ENCODE results near the gene ARL2.
"Not testable (repeated sequence)": the region's sequence is repeated elsewhere in the genome, so short reads cannot be mapped to it uniquely, and the experiment has no call there.

ARL2 gene

DNA sequence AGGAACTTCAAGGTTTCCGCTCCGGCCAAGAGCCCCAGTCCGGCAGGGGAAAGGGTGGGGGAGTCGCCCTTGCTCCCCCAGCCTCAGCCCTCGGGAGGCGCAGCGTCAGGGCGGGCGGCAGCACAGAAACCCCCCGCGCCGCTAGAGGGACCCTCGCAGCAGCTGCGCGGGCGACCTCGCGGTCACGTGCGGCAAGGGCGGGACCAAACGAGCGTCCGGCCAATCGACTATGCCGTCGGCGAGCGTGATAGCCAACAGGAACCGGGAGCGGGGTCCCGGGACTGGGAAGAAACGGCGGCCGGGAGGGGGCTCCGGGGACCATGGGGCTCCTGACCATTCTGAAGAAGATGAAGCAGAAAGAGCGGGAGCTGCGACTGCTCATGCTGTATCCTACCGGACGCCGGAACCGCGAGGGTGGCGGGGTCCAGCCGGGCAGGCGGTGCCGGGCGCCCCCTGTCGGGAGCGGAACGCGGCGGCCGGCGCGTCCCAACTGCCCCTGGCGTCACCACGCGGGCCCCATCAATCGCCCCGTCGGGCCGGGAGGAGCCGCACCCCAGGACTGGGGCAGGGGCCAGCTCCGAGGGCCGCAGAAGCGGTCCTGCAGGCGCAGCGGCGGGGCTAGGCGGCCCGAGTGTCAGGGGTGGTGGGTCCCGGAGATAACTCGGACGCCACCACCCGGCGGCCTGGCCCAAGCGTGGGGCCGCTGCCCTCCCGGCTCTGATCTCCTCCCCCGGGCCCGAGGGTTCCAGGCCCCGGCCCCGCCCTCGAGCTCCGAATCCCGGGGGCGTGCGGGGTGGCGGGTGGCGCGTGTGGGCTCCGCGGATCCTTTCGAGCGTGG is at the start of gene ARL2:
ARL2 (plus strand) TSS at position 273 of the 838 bp plus-strand sequence; CDS start at position 321, 48 bp downstream.
- peak; percentile 93 for DNase-seq

DNA sequence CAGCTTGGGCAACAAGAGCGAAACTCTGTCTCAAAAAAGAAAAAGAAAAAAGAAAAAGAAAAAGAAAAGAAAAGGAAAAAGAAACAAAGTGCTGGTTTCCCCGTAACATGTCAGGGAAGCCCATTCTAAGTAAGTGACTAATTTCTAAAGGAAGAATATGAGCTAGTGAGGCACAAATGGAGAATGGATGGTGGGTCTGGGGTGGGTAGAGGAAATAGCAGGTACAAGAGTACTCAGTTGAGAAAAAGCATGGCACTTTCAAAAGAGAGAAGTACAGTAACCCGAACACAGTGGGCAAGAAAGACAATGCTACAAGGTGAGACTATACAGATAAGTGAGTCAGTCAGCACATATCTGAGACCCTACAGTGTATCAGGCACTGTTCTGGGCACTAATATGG is 46.6 kb upstream of the ARL2 start:
- no peak for DNase-seq

DNA sequence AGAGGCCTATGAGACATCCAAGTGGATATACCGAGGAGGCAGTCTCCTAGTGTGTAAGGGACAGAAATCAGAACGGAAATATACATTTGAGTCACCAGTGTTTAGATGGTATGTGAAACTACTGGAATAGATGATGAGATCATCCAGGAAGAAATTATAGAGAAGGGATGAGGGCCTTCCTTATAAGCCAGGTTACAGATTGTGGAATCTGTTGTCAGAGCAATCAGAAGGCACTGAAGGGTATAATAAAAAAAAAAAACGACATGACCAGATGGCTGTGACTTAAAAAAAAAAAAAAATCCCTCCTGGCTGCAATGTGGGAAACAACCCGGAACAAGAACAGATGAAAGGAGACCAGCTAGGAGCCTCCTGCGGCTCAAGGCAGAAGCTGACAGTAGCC is 44.8 kb upstream of the ARL2 start:
- no peak for DNase-seq

DNA sequence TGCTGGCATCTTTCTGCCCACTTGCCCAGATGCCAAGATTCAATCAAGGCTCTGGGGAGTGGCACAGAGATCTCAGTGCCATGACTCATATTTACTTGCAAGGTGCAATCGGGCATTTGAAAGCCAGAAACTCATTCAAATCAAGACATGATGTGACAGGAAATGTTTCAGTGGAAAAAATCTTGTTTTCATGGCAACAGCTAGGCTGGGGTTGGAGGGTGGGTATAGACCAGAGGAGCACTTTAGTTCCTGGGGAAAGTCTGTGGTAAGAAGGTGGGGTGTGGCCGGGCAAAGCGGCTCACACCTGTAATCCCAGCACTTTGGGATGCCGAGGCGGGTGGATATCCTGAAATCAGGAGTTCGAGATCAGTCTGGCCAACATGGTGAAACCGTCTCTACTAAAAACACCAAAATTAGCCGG is 43.2 kb upstream of the ARL2 start:
- peak; percentile 66 for DNase-seq

DNA sequence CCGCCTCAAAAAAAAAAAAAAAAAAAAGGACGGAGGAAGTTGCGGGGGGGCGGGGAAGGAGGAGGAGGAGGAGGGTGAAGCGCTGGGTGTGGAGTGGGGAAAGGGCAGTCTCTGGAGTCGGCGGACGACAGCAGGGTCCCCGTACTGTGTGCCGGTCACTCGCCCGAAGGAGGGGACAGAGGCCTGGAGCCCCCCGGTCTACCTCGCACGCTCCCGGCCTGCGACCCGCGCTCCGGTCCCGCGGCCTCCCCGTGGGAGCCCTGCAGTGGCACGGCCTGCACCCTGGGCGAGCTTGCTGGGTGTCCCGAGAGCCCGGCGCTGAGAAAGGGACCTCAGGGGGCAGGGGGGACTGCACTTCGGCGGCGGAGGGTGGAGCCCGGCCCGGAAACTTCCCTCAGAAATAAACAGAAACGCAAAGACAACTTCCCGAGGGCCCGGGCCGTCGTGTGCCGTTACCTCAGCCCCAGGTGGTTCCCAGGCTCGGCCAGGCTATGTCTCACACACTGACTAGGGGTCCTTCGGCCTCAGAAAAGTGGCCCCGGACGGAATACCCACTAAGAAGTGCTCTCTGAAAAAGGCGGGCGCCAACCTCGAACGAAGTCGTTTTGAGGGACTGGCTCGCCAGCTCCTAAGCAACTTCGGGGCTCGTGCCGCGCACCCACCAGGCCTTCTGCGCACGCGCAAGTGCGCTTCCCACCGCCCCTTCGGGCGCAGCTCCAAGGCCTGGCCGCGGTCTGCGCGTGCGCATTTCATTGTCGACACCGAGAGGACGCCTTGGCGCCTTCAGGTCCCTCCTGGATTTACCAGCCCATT is 42.3 kb upstream of the ARL2 start, which contains the start of gene MAJIN:
MAJIN (minus strand) TSS at position 688 of the 813 bp plus-strand sequence. CDS start 12,703 bp downstream, outside the sequence.
- DNase-seq = peak; percentile 97

DNA sequence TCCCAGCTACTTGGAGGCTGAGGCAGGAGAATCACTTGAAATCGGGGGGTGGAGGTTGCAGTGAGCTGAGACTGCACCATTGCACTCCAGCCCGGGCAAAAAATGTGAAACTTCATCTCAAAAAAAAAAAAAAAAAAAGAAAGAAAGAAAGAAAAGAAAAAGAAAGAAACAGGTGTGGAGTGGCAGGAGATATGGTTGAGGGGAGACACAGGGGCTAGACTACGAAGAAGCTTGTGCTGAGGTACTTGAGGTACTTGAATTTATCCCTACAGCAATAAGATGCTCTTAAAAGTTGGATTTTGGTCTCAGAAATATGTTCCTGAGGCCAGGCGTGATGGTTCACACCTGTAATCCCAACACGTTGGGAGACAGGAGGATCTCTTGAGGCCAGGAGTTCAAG is 39.8 kb upstream of the ARL2 start:
- DNase-seq = no peak

DNA sequence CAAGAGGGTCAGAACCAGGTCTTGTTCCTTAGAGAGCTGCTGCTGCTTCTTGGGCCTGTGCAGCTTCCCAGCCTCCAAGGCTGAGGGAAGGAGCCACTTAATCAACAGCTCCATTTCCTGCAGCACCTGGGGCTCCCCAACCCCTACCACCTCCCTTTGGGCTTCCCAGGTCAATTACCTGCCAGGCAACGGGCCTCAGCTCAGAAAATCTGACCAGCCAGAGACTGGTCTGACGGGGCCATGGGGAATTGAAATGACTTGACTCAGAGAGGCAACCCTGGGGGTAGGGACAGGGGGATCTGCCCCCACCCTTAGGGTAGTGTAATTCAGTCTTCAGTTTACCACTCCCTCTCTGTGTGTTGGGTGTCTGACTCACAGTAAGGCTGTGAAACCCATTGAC is 37.3 kb upstream of the ARL2 start:
- DNase-seq = no peak

DNA sequence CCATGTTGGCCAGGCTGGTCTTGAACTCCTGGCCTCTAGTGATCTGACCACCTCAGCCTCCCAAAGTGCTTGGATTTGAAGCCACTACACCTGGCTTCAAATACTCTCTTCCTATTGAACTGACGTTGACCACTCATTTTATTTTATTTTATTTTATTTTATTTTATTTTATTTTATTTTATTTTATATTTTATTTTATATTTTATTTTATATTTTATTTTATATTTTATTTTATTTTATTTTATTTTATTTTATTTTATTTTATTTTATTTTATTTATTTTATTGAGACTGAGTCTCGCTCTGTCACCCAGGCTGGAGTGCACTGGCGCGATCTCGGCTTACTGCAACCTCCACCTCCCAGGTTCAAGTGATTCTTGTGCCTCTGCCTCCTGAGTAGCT is 30.6 kb upstream of the ARL2 start:
- DNase-seq = not testable (repeated sequence)

DNA sequence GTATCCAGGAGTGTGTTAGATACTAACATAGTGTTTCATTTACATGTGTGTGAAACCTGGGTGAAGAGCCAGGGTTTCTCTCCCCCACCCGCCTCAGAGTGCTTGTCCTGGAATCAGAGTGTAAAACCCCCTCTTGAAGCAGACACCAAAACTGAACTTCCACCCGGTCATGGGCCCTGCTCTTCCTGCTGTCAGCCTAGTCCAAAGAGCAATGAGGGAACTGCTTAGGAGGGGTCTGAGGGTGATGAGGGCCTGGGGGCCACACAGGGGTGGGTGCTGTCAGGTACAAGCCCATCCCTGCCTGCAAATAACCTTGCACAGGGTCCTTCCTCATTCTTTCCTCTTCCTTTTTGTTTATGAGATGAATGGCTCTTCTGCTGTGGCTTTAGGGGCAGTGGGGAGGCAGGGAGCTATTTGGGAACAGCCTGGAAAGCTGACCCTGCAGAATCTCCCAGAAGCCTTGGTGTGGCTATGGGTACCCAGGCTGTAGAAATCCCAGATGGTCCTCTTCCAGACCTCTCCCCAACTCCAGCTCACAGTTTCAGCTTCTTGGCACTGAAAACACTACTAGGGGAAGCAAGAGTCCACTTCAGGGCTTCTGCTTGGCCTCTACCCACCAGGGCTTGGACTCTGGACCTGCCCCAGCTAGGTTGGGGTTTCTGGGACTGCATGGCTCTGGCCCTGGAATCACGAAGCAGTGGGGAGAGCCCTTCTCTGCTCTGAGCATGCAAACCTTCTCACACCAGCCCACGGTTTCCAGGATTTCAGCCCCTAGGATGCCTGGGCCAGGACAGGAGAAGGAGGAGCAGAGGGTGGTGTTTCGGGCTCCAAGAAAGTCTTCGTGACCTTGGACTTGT is 25.7 kb upstream of the ARL2 start:
- DNase-seq = no peak

DNA sequence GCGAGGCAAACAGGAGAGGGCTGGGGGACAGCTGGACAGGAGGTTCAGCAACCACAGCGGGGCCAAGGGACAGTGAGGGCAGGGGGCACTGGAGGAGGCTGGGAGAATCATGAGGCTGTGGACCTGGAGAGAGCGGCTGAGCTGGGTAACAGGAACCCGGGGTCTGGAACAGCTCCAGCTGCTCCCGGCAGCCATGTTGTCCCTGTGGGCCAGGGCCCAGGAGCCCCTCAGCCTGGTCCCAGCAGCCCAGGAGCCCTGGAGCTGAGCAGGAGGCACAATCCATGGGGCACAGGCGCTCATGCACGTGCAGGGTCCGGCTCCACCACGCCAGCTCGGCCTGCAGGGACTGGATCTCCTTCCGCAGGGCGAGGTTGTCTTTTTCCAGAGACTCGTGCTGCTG is 24.5 kb upstream of the ARL2 start:
- DNase-seq = no peak

DNA sequence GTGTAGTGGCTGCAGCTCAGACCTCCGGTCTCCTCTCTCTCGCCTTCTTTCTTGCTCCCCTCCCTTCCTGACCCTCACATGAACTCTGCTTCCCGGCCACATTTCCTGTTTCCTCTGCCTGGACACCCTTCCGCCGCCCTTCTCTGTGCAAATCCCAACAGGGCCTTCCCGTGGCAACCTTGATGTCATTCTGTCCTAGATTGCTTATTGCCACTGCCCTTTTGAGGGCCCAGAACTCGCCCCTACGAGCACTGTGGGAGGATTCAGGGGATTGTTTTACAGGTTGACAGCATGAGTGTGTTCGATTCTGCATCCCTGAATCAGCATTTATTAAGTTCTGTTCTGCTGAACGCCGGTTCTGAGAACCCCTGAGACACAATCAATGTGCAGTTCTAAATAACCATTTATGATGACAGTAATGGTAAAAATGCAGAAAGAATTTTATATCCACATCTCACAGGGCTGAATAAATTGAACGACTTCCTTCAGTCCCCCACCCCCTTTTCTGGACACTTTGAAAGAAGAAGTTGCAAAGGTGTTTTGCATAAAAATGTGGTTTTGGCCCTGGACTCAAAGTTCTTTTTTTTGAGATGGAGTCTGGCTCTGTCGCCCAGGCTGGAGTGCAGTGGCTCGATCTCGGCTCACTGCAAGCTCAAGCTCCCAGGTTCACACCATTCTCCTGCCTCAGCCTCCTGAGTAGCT is 23.6 kb upstream of the ARL2 start:
- DNase-seq = no peak

DNA sequence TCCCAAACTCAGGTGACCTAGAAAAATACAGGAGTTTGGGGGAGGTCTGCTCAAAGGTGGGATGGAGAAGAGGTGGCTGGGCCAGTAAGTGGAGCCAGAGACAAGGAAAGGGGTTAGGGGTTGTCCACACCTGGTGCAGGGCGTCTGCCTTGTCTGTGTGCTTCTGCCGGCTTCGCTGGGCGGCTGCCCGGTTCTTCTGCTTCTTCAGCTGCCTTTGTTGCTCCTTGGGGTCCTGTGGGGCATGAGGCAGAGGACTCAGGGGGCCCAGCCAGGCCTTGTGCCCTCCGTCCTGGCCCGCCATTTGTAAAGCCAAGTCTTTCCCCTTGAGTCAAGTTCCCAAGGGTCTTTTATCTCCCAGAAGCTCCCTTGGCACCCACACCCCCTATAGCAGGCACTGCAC is 19.6 kb upstream of the ARL2 start:
- no peak for DNase-seq

DNA sequence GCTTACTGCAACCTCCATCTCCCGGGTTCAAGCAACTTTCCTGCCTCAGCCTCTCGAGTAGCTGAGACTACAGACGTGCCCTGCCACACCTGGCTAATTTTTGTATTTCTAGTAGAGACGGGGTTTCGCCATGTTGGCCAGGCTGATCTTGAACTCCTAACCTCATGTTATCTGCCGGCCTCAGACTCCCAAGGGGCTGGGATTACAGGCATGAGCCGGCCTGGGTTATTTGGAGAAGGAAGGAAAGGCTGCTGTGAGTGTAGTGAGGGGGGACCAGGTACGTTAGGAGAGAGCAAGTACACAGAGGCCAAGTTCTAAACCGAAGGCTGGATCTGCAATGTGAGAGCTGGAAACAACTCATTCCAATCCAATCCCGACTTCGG is 17.6 kb upstream of the ARL2 start:
- no peak for DNase-seq

DNA sequence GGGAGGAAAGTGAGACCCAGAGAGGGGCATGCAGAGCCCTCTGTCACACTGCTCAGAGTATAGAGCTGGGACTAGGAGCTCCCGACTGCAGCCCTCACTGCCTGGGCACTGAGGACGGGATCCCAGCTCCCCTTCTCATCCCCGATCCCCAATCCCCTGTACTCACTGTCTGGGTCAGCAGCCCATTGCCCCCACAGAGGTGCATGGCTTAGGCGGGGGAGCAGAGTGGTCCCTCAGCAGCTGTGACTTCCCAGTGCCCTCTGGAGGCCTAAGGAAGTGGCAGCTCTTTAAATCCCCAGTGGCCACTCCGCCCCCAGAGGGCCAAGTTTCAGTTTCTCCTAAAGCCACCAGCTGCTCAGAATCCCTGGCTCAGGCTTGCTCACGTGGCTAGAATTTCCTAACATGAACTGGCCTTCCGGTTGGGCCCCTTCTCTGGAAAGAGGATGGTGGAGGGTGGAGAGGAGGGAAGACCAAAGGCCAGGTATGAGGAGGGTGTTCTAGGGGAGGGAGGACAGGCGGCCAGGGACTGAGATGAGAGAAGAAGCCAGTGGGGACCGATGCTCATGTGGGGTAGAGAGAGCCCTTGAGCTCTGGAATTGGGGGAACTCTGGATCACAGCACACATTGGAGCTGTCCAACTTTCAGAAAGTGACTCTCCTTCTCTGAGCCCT is 17.1 kb upstream of the ARL2 start, which contains the start of gene BATF2:
BATF2 (minus strand) TSS at position 262 of the 671 bp plus-strand sequence; CDS start at position 205, 57 bp downstream.
- no peak for DNase-seq

DNA sequence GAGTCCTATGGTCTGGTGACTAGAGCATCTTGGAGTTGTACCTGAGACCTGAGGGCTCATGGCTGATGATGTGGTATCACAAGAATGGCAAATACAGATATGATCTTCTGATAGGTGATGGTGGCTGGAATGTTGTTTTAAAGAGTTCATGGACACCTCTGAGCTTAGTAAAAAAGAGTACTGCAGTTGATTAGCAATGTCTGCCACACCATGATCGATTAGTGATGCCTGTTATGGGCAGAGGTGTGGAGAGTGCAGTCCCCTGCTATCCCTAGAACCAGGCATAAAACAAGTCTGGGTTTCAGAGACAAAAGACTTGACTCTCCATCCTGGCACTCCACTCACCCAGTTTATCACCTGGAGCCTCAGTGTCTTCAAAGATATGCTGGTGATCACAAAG is 15.8 kb upstream of the ARL2 start:
- no peak for DNase-seq

DNA sequence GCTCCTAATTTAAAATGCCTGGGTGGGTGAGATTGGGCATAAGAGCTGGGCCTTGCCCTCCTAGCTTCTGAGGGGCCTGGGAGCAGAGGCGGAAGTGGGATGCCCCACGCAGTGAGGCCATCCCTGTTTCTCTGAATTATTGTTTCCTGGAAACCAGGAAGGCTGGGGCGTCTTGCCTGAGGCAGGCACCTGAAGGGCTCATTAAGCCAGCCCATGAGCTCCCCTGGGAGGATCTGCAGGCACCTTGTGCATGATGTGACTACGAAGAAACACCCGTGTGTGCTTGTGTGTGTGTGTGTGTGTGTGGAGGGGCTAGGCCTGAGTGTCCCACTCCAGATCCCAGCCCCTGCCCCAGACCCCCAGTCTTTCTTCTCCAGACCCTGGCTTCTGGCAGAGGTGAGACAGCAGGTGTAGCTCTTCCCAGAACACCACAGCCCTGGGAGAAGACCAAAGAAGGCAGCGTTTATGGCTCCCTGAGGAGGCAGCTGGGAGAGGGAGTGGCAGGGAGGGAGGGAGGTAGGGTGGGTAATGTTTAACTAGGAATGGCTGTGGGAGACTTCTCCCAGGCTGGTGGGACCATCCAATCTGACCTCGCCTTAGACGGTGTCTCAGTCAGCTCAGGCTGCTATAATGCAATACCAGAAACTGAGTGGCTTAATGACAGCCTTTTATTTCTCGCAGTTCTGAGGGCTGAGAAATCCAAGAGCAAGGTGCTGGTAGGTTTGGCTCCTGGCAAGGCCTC is 15.1 kb upstream of the ARL2 start:
- no peak for DNase-seq

DNA sequence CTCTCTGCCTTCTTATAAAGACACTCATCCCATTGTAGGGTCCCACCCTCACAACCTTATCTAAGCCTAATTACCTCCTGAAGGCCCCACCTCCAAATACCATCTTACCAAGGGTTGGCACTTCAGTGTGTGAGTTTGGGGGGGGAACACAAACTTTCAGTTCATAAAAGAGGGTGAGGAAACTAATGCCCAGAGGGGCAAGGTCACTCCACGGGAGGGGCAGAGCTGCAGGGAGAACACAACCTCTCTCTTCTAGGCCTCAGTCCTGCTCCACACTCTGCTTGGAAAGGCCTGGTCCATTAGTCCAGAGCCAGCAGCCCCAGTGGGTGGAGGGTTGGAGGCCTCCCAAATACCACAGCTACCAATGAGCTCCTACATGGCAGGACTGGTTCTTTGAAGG is 14.5 kb upstream of the ARL2 start:
- no peak for DNase-seq

DNA sequence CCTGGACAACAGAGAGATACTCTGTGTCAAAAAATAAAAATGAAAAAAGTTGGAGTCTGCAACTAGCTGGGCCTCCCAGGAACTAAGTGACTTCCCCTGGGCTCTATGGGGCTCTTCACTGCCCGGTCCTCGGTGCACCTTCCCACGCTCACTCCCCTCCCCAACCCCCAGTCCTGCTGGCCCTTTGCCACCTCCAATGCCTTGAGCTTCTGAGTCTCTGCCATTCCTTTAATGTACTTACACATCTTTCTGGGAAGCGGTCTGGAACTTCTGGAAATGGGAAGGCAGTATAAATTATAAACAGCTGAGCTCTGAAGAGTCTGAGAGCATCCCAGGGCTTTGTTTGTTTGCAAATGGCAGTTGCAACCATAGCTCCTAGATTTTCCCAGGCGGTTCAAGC is 11.3 kb upstream of the ARL2 start:
- DNase-seq = no peak

DNA sequence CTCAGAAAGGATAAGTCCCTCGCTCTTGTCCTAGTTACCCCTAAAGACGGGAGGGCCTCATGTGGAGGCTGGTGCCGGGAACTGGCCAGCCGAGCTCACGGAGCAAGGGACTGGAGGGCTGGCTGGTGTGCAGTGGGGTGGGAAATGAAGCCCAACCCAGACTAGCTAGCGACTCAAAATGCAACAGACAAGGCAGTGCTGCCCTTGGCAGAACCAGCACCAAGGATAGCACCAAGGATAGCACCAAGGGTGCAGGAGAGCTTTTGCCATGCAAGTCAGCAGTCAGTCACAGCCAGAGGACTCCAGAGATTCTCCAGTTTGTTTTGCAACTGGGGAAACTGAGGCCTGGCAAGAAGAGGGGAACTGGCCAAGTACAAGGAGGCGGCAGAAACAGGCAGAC is 10.7 kb upstream of the ARL2 start:
- DNase-seq = no peak

DNA sequence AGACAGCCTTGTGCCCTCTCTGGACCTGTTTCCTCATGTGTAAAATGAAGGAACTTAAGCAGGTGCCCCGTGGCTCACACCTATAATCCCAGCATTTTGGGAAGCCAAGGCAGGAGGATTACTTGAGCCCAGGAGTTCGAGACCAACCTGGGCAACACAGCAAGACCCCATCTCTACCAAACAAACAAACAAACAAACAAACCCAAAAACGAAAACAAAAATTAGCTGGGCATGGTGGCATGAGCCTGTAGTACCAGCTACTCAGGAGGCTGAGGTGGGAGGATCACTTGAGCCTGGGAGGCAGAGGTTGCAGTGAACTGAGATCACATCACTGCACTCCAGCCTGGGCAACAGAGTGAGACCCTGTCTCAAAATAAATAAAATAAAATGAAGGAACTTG is 10.0 kb upstream of the ARL2 start:
- DNase-seq = not testable (repeated sequence)

DNA sequence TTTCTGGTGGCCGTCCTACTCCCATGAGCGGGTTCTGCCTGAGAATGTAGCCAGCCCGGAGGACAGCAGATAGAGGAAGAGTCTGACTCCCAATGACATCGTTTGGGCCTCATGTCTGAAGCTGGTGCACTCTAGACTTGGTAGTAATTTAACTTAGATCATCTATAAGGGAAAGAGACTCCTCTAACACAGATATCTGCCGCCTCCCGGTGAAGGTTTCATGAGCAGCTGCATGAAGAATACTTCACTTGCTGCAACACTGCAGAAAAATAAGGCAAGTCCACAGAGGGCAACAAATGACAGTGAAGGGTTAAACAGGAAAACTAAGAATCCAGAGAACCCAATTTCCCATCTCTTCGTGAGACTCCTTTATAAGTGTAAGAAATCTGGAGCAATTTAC is 5.9 kb upstream of the ARL2 start:
- no peak for DNase-seq
